ENCODE data around the gene EIF3I. TPM values are rescaled to one million over a fixed set of nuclear protein-coding genes. Genes with fewer than 3 reads are reported as not detected.

The EIF3I gene
- total and polyA plus RNA-seq, 9 donors, result 159 to 183 (median 175) TPM

DNA sequence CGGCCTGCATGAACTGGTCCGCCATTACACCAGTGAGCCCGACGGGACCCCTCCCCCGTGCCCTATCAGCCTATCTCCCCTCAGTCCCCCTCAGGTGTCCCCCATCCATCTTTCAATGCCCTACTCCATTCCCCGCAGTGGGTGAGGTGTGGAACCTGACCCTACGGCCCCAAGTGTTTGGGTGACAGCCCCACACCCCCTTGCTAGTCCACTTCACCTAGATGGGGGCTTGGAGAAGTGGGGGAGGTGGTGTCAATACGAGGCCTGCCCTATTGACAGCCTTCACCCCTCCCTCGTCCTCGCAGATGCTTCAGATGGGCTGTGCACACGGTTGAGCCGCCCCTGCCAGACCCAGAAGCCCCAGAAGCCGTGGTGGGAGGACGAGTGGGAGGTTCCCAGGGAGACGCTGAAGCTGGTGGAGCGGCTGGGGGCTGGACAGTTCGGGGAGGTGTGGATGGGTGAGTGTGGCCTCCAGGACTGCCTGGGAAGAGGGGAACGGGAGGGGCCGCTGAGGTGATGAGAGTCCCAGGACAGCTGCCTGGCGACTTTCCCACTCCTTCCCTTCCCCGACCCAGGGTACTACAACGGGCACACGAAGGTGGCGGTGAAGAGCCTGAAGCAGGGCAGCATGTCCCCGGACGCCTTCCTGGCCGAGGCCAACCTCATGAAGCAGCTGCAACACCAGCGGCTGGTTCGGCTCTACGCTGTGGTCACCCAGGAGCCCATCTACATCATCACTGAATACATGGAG lies 54.0 kb downstream of the EIF3I start:
- Histone ChIP-seq H3K36me3 (ENCODE audit: control insufficient read depth, insufficient read depth, low read length) (no peaks in the 10 kb centered on the region), H3K4me1 (ENCODE audit: control insufficient read depth, insufficient read depth, low read length) (no peaks in the 10 kb centered on the region), H3K4me3 (ENCODE audit: low read length) (no peak overlapping the region), H3K27ac (ENCODE audit: low read length) (no peak overlapping the region), H3K9me3 (replicated peaks; ENCODE audit: control insufficient read depth, low read depth, low read length) (no peaks in the 10 kb centered on the region), H3K27me3 (ENCODE audit: control insufficient read depth, insufficient read depth, low read length) (peaks cover 56% of the 10 kb centered on the region)
- WGBS (ENCODE audit: insufficient coverage), result 67% methylated on average over 14 of the region's 30 CpGs
- DNase-seq, result no peak

Other genes with a start within 250 kb of the EIF3I start
- gene KHDRBS1, start 208.5 kb upstream of the EIF3I start, total RNA-seq, result 60.7 TPM
- gene KHDRBS1, start 208.5 kb upstream of the EIF3I start, polyA plus RNA-seq (ENCODE audit: insufficient read depth in 1 of 8, insufficient read length in 8 of 8, low replicate concordance in 1 of 8), result 100 to 1,000 TPM; 125 to 173 (median 146) TPM
- gene TMEM39B, start 149.5 kb upstream of the EIF3I start, total RNA-seq, result 4.1 TPM
- gene TMEM39B, start 149.5 kb upstream of the EIF3I start, polyA plus RNA-seq (ENCODE audit: insufficient read depth in 1 of 8, insufficient read length in 8 of 8, low replicate concordance in 1 of 8), result 10 to 100 TPM; 11.8 to 18.0 (median 14.5) TPM
- 24.4 TPM for gene KPNA6, start 114.4 kb upstream of the EIF3I start, total RNA-seq
- gene KPNA6, start 114.4 kb upstream of the EIF3I start, polyA plus RNA-seq (ENCODE audit: insufficient read depth in 1 of 8, insufficient read length in 8 of 8, low replicate concordance in 1 of 8), result 10 to 100 TPM; 19.7 to 28.3 (median 23.8) TPM
- gene TXLNA, start 42.7 kb upstream of the EIF3I start, total RNA-seq, result 32.8 TPM
- 10 to 100 TPM; 30.5 to 46.2 (median 34.5) TPM for gene TXLNA, start 42.7 kb upstream of the EIF3I start, polyA plus RNA-seq (ENCODE audit: insufficient read depth in 1 of 8, insufficient read length in 8 of 8, low replicate concordance in 1 of 8)
- gene CCDC28B, start 21.8 kb upstream of the EIF3I start, total RNA-seq, result 63.7 TPM
- 10 to 100 TPM; 31.9 to 70.0 (median 44.5) TPM for gene CCDC28B, start 21.8 kb upstream of the EIF3I start, polyA plus RNA-seq (ENCODE audit: insufficient read depth in 1 of 8, insufficient read length in 8 of 8, low replicate concordance in 1 of 8)
- 2.5 TPM for gene IQCC, start 16.7 kb upstream of the EIF3I start, total RNA-seq
- 1 to 10 TPM; 2.4 to 3.9 (median 3.1) TPM for gene IQCC, start 16.7 kb upstream of the EIF3I start, polyA plus RNA-seq (ENCODE audit: insufficient read depth in 1 of 8, insufficient read length in 8 of 8, low replicate concordance in 1 of 8)
- not detected for gene DCDC2B, start 13.3 kb upstream of the EIF3I start, total RNA-seq
- gene DCDC2B, start 13.3 kb upstream of the EIF3I start, polyA plus RNA-seq (ENCODE audit: insufficient read depth in 1 of 8, insufficient read length in 8 of 8, low replicate concordance in 1 of 8), result 1 to 10 TPM in 1 of 8 donors, under 1 TPM in 7; 0.15 to 1.1 (median 0.34) TPM
- 8.7 TPM for gene TMEM234, start 54 bp upstream of the EIF3I start, total RNA-seq
- 10 to 100 TPM in 5 of 8 donors, 1 to 10 TPM in 3; 7.8 to 11.9 (median 10.1) TPM for gene TMEM234, start 54 bp upstream of the EIF3I start, polyA plus RNA-seq (ENCODE audit: insufficient read depth in 1 of 8, insufficient read length in 8 of 8, low replicate concordance in 1 of 8)
- 2.5 TPM for gene FAM167B, start 24.8 kb downstream of the EIF3I start, total RNA-seq
- gene FAM167B, start 24.8 kb downstream of the EIF3I start, polyA plus RNA-seq (ENCODE audit: insufficient read depth in 1 of 8, insufficient read length in 8 of 8, low replicate concordance in 1 of 8), result 1 to 10 TPM; 4.3 to 5.6 (median 4.7) TPM
- gene LCK, start 28.9 kb downstream of the EIF3I start, total RNA-seq, result 0.62 TPM
- gene LCK, start 28.9 kb downstream of the EIF3I start, polyA plus RNA-seq (ENCODE audit: insufficient read depth in 1 of 8, insufficient read length in 8 of 8, low replicate concordance in 1 of 8), result 1 to 10 TPM in 2 of 8 donors, under 1 TPM in 6; 0.34 to 1.3 (median 0.77) TPM
- 31.2 TPM for gene HDAC1, start 69.7 kb downstream of the EIF3I start, total RNA-seq
- 10 to 100 TPM; 29.2 to 46.5 (median 41.2) TPM for gene HDAC1, start 69.7 kb downstream of the EIF3I start, polyA plus RNA-seq (ENCODE audit: insufficient read depth in 1 of 8, insufficient read length in 8 of 8, low replicate concordance in 1 of 8)
- gene MARCKSL1, start 113.8 kb downstream of the EIF3I start, total RNA-seq, result 50.1 TPM
- gene MARCKSL1, start 113.8 kb downstream of the EIF3I start, polyA plus RNA-seq (ENCODE audit: insufficient read depth in 1 of 8, insufficient read length in 8 of 8, low replicate concordance in 1 of 8), result 100 to 1,000 TPM; 147 to 210 (median 175) TPM
- gene FAM229A, start 140.1 kb downstream of the EIF3I start, total RNA-seq, result 5.3 TPM
- gene FAM229A, start 140.1 kb downstream of the EIF3I start, polyA plus RNA-seq (ENCODE audit: insufficient read depth in 1 of 8, insufficient read length in 8 of 8, low replicate concordance in 1 of 8), result 10 to 100 TPM in 1 of 8 donors, 1 to 10 TPM in 7; 3.3 to 10.4 (median 5.9) TPM
- 1.2 TPM for gene TSSK3, start 140.1 kb downstream of the EIF3I start, total RNA-seq
- 1 to 10 TPM in 7 of 8 donors, under 1 TPM in 1; 0.55 to 3.6 (median 1.9) TPM for gene TSSK3, start 140.1 kb downstream of the EIF3I start, polyA plus RNA-seq (ENCODE audit: insufficient read depth in 1 of 8, insufficient read length in 8 of 8, low replicate concordance in 1 of 8)
- gene BSDC1, start 172.0 kb downstream of the EIF3I start, total RNA-seq, result 41.4 TPM
- 10 to 100 TPM; 32.6 to 48.3 (median 41.2) TPM for gene BSDC1, start 172.0 kb downstream of the EIF3I start, polyA plus RNA-seq (ENCODE audit: insufficient read depth in 1 of 8, insufficient read length in 8 of 8, low replicate concordance in 1 of 8)
- gene ZBTB8B, start 242.7 kb downstream of the EIF3I start, total RNA-seq, result 0.13 TPM
- under 1 TPM; 0.06 to 0.19 (median 0.12) TPM for gene ZBTB8B, start 242.7 kb downstream of the EIF3I start, polyA plus RNA-seq (ENCODE audit: insufficient read depth in 1 of 8, insufficient read length in 8 of 8, low replicate concordance in 1 of 8)

Measured in muscle of leg (tissue), 11 donors.